ENCODE results near the gene WBP2NL.

The WBP2NL gene

GRCh38 chr22:42035256-42035655, 36.7 kb downstream of the WBP2NL start:
- H3F3A ChIP-seq (ENCODE audit: control insufficient read depth, insufficient read depth), result no peaks in the 10 kb centered on the region
- H3K4me2 ChIP-seq (ENCODE audit: low read length), result no peak overlapping the region
- H3K36me3 ChIP-seq (ENCODE audit: control insufficient read depth, low read length), result no peaks in the 10 kb centered on the region
- no peaks in the 10 kb centered on the region for H3K79me2 ChIP-seq (ENCODE audit: control insufficient read depth, low read length)
- no peaks in the 10 kb centered on the region for H3K9me2 ChIP-seq (replicated peaks; ENCODE audit: control insufficient read depth, low read length)
- peaks cover 27% of the 10 kb centered on the region for H3K4me1 ChIP-seq (ENCODE audit: control insufficient read depth, low read length)
- H3K27me3 ChIP-seq (ENCODE audit: control insufficient read depth, low read length), result peaks cover 3% of the 10 kb centered on the region; the same call in 1 of the 2 replicates
- no peak overlapping the region for H3K27ac ChIP-seq (ENCODE audit: low read depth, low read length)
- H3K4me3 ChIP-seq (ENCODE audit: low read length), result no peak overlapping the region
- H3K9me3 ChIP-seq (ENCODE audit: control insufficient read depth, insufficient read depth, low read length), result peaks cover 13% of the 10 kb centered on the region
- H4K20me1 ChIP-seq (ENCODE audit: control insufficient read depth, insufficient read depth, low read depth, low read length), result no peaks in the 10 kb centered on the region
- TF ChIP-seq EZH2phosphoT487 (IDR thresholded peaks at IDR 0.05; ENCODE audit: borderline replicate concordance, low read length) (no peak), CTCF (IDR thresholded peaks at IDR 0.05; ENCODE audit: low read depth, low read length, poor library complexity, severe bottlenecking) (no peak)

DNA sequence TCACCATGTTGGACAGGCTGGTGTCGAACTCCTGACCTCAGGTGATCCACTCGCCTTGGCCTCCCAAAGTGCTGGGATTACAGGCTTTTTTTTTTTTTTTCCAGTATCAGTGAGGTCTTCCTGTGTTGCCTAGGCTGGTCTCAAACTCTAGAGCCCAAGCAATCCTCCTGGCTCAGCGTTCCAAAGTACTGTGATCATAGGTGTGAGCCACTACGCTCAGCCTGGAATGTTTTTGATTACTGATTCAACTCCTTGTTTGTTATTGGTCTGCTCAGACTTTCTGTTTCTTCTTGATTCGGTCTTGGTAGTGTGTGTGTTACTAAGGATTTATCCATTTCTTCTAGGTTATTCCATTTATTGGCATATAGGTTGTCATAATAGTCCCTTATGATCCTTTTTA, 40.7 kb downstream of the WBP2NL start:
- peaks cover 20% of the 10 kb centered on the region for H3K4me1 ChIP-seq (ENCODE audit: control insufficient read depth, low read length)
- H3K79me2 ChIP-seq (ENCODE audit: control insufficient read depth, low read length), result no peaks in the 10 kb centered on the region
- H4K20me1 ChIP-seq (ENCODE audit: control insufficient read depth, insufficient read depth, low read depth, low read length), result no peaks in the 10 kb centered on the region
- TF ChIP-seq EZH2phosphoT487 (IDR thresholded peaks at IDR 0.05; ENCODE audit: borderline replicate concordance, low read length) (no peak), CTCF (IDR thresholded peaks at IDR 0.05; ENCODE audit: low read depth, low read length, poor library complexity, severe bottlenecking) (no peak)
- peak overlapping the region; percentile 42 for H3K4me2 ChIP-seq (ENCODE audit: low read length)
- no peaks in the 10 kb centered on the region for H3K9me2 ChIP-seq (replicated peaks; ENCODE audit: control insufficient read depth, low read length)
- H3K4me3 ChIP-seq (ENCODE audit: low read length), result no peak overlapping the region
- H3K27ac ChIP-seq (ENCODE audit: low read depth, low read length), result no peak overlapping the region
- H3K9me3 ChIP-seq (ENCODE audit: control insufficient read depth, insufficient read depth, low read length), result peaks cover 13% of the 10 kb centered on the region
- peaks cover 3% of the 10 kb centered on the region; the same call in 1 of the 2 replicates for H3K27me3 ChIP-seq (ENCODE audit: control insufficient read depth, low read length)
- no peaks in the 10 kb centered on the region for H3K36me3 ChIP-seq (ENCODE audit: control insufficient read depth, low read length)
- H3F3A ChIP-seq (ENCODE audit: control insufficient read depth, insufficient read depth), result no peaks in the 10 kb centered on the region

DNA sequence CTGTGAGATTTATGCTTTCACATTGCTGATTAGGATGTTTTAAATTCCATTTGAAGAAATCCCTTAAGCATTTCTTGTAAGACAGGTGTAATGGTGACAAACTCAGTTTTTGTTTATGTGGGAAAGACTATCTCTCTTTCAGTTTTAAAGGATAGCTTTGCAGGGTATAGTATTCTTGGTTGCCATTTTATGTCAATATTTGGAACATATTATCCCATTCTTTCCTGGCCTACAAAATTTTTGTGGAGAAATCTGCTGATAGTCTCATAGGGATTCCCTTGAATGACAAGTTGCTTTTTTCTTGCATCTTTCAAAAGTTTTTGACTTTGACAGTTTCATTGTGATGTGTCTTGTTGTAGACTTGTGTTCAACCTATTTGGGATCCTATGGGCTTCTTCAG, 43.2 kb downstream of the WBP2NL start:
- H3K9me3 ChIP-seq (ENCODE audit: control insufficient read depth, insufficient read depth, low read length), result peaks cover 13% of the 10 kb centered on the region

More for the DNA sequence above, 43.2 kb downstream of the WBP2NL start:
- no peak overlapping the region for H3K4me3 ChIP-seq (ENCODE audit: low read length)
- no peaks in the 10 kb centered on the region for H3F3A ChIP-seq (ENCODE audit: control insufficient read depth, insufficient read depth)
- H3K4me2 ChIP-seq (ENCODE audit: low read length), result no peak overlapping the region
- no peaks in the 10 kb centered on the region for H3K79me2 ChIP-seq (ENCODE audit: control insufficient read depth, low read length)
- peaks cover 20% of the 10 kb centered on the region for H3K4me1 ChIP-seq (ENCODE audit: control insufficient read depth, low read length)
- H3K27me3 ChIP-seq (ENCODE audit: control insufficient read depth, low read length), result peaks cover 3% of the 10 kb centered on the region; the same call in 1 of the 2 replicates
- no peak overlapping the region for H3K27ac ChIP-seq (ENCODE audit: low read depth, low read length)
- H4K20me1 ChIP-seq (ENCODE audit: control insufficient read depth, insufficient read depth, low read depth, low read length), result no peaks in the 10 kb centered on the region
- no peak for TF ChIP-seq EZH2phosphoT487 (IDR thresholded peaks at IDR 0.05; ENCODE audit: borderline replicate concordance, low read length)
- no peak for TF ChIP-seq CTCF (IDR thresholded peaks at IDR 0.05; ENCODE audit: low read depth, low read length, poor library complexity, severe bottlenecking)
- no peaks in the 10 kb centered on the region for H3K9me2 ChIP-seq (replicated peaks; ENCODE audit: control insufficient read depth, low read length)
- H3K36me3 ChIP-seq (ENCODE audit: control insufficient read depth, low read length), result no peaks in the 10 kb centered on the region
